Activated T-helper 1 cell treated with Interleukin-2 at 50 U/mL for 16 hours (primary cell): ENCODE measurements around the gene C7.
"Not testable (repeated sequence)": the region's sequence is repeated elsewhere in the genome, so short reads cannot be mapped to it uniquely, and the experiment has no call there.

Source experiments
- DNase-seq: peaks from one replicate; pipeline ENCODE4 v3.0.0-alpha.2; 2020; ENCODE audit warnings: low read depth

C7 gene

DNA sequence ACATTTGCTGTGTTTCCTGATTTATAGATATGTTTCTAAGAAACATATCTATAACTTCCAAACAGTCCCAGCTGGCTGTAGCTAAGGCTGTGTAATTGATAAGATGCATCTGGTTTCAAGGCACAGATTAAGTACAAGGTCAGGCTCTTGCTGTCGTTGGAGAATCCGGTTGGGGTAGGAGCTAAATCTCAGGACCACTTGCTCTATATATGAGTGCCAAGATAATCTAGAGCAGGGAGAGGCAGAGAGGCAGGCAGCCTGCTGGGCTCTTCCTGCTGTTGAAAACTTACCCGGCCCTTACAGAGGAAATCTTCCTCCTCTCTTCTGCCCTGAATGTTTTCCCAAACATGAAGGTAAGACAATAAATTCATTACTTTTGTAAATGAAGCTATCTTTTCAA lies at the start of gene C7:
C7 (plus strand) TSS at position 234 of the 400 bp plus-strand sequence; CDS start at position 348, 114 bp downstream.
- no peak for DNase-seq

DNA sequence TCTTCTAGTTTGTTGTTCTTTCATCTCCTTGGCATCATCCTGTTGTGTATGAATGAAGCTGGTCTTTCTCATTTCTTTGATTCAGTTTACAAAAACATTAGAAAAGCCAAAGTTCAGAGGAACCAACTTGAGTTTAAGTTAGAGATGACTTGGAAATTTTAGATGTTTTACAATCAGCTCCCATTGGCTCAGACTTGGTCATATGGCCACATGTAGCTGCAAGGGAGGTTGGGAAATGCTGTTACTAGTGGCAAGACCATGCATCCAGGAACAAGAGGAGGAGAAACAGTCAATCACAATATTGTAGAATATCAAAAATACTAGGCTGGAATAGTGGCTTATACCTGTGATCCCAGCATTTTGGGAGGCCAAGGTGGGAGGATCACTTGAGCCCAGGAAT lies 48.6 kb upstream of the C7 start:
- DNase-seq: no peak

GRCh38 chr5:40865004-40865403 lies 44.3 kb upstream of the C7 start:
- DNase-seq: not testable (repeated sequence)

- DNase-seq: no peak
Observed at GRCh38 chr5:40866844-40867243, 42.5 kb upstream of the C7 start.

DNA sequence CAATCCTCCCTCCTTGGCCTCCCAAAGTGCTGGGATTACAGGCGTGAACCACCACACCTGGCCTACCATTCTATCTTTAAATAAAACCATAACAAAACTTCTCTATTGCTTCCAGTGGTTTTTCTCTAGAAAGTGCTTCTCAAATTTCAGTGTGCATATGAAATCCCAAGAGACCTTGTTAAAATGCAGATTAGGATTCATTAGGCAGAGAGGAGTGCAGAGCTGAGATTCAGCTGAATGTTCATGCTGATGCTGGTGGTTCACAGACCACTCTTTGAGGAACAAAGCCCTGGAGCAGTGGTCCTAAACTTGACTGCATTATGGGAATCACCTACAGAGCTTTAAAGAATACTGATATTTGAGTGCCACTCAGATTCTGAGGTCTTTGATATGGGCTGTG lies 39.9 kb upstream of the C7 start:
- DNase-seq: no peak

GRCh38 chr5:40871177-40871576 lies 38.1 kb upstream of the C7 start:
- no peak for DNase-seq

DNA sequence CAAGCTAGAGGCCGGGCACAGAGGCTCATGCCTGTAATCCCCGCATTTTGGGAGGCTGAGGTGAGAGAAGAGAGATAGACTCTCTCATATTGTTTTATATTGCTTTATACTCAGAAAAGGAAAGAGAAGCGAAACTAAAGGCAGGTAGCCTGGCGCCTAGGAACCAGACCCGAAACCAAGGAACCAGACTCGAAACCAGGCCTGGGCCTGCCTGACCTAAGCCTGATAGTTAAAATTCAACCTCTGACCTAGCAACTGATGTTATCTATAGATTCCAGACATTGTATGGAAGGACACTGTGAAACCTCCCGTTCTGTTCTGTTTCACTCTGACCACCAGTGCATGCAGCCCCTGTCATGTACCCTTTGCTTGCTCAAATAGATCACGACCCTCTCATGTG lies 37.0 kb upstream of the C7 start:
- DNase-seq: not testable (repeated sequence)

- DNase-seq: no peak
Observed at GRCh38 chr5:40873286-40873880, 35.9 kb upstream of the C7 start.

- no peak for DNase-seq
Observed at GRCh38 chr5:40875958-40876357, 33.3 kb upstream of the C7 start.

DNA sequence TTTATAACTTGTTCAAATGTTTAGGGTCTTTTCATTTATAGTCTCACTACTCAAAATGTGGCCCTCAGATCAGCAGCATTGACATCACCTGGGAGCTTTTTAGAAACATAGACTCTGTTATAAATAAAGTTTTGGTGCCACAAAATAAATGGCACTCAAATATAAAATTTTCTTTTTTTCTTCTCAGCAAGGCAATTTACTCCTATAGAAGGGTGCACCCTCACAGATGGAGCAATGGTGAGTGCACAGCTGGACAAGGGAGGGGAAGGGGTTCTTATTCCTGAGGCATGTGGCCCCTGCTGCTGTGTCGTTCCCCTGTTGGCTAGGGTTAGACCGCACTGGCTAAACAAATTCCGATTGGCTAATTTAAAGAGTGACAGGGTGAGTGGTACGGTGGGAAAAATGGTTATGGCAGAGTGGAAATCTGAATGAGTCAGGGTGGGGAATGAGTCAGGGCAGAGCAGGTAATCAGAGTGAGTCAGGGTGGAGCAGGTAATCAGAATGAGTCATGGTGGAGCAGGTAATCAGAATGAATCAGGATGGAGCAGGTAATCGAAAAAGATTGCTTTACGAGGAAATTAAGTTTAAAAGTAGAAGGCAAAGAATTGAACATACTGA lies 31.8 kb upstream of the C7 start:
- DNase-seq: no peak

- no peak for DNase-seq
Observed at GRCh38 chr5:40879163-40879942, 29.9 kb upstream of the C7 start.

DNA sequence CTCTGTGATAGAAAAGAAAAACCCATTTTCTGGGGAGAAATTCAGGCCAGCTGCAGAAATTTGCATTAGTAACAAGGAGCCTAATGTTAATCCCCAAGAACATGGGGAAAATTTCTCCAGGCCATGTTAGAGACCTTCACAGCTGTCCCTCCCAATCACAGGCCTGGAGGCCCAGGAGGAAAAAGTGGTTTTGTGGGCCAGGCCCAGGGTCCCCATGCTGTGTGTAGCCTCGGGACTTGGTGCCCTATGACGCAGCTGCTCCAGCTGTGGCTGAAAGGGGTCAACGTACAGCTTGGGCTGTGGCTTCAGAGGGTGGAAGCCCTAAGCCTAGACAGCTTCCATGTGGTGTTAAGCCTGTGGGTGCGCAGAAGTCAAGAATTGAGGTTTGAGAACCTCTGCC lies 27.0 kb upstream of the C7 start:
- DNase-seq: no peak

GRCh38 chr5:40883051-40883450 lies 26.2 kb upstream of the C7 start:
- not testable (repeated sequence) for DNase-seq

DNA sequence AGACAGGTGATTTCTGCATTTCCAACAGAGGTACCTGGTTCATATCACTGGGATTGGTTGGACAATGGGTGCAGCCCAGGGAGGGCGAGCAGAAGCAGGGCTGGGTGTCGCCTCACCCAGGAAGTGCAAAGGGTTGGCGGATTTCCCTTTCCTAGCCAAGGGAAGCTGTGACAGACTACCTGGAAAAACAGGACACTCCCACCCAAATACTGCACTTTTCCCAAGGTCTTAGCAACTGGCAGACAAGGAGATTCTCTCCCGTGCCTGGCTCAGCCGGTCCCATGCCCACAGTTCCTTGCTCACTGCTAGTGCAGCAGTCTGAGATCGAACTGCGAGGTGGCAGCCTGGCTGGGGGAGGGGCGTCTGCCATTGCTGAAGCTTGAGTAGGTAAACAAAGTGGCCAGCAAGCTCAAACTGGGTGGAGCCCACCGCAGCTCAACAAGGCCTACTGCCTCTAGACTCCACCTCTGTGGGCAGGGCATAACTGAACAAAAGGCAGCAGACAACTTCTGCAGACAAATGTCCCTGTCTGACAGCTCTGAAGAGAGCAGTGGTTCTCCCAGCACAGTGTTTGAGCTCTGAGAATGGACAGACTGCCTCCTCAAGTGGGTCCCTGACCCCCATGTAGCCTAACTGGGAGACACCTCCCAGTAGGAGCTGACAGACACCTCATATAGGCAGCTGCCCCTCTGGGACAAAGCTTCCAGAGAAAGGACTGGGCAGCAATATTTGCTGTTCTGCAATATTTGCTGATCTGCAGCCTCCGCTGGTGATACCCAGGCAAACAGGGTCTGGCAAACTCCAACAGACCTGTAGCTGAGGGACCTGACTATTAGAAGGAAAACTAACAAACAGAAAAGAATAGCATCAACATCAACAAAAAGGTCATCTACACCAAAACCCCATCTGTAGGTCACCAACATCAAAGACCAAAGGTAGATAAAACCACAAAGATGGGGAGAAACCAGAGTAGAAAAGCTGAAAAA lies 13.6 kb upstream of the C7 start:
- DNase-seq: not testable (repeated sequence)

DNA sequence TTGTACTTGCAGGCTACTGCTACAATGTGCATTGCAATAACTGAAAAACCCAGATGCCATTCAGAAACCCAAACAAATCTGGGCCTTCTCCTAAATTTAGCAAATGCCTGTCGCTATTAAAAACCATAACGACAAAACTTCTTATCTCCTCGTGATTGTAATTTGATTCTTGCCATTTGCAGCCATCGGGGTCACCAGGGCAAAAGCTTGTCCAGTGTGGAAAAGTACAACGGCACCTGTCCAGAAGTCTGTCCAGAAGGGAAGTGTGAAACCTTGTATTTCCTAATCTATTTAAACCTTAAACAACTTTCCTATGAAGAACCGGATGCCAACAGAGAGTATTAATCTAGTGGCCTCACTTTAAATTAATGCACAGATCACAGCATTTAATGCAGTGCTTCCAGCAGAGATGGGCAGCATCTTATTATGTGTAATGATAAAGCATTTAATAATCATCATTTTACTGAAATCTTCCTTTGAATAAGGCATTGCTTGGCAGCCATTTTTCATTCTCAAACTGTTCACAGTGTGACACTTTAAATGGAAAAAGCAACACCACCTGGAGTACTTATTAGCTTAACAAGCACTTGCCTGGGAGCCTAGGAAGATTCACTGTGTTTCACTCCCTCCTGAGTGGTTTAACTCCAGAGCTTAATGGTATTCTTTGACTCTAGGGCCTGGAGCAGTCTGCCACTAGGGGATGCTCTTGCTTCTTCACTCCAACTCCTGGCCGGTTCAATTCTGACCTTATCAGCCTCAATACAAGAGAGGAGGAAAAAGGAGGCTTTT lies 4.9 kb upstream of the C7 start:
- DNase-seq: no peak

GRCh38 chr5:40904994-40905306 lies 4.3 kb upstream of the C7 start:
- no peak for DNase-seq

- no peak for DNase-seq
Observed at GRCh38 chr5:40906351-40906751, 2.9 kb upstream of the C7 start.

GRCh38 chr5:40909723-40910122 lies 426 bp downstream of the C7 start:
- DNase-seq: no peak

GRCh38 chr5:40911266-40911665 lies 2.0 kb downstream of the C7 start:
- DNase-seq: no peak

GRCh38 chr5:40914835-40915234 lies 5.5 kb downstream of the C7 start:
- DNase-seq: no peak

DNA sequence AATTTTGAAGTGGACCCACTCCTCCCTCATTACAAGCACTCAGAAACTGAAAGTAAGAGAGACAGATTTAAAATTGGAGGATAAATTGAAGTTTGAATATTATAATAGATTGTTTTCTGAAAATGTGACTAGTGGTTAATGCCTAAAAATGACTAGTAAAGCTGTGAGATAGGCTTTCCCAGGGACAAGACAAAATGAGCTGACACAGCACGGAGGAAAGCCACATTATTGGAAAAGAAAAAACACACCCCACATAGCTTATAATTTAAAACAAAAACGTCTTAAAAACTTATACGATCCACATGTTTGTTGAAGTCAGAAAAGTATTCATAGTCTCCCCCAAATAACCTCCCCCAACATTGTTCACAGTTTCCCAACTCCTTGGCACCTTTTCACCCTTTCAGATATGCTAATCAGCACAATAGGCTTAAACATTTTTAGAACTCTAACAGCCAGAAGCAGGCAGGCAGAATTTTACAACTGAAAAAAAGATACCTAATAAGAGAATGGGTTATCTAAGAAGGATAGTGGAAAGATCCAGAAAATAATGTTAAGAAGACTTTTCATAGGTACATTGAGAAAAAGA lies 6.1 kb downstream of the C7 start:
- DNase-seq: no peak
